Measurements from ENCODE around the gene HLCS.

HLCS gene

DNA sequence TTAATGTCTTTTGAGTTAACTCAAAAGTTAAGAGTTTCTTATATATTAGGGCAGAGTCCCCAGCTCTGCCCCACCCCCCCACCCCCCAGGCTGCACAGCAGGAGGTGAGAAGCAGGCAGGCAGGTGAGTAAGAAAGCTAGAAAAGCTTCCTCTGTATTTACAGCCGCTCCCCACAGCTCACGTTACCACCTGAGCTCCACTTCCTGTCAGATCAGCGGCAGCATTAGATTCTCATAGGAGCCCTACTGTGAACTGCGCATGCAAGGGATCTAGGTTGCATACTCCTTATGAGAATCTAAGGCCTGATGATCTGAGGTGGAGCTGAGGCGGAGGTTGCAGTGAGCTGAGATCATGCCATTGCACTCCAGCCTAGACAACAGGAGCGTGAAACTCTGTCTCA, 185.6 kb downstream of the HLCS start:
- Histone ChIP-seq H3K4me3 (ENCODE audit: low read length) (no peak overlapping the region), H3K9me3 (replicated peaks; ENCODE audit: insufficient read depth, low read length) (no peaks in the 10 kb centered on the region), H3K9ac (ENCODE audit: low read length) (no peak overlapping the region), H3K4me1 (ENCODE audit: low read length) (no peaks in the 10 kb centered on the region), H3F3A (ENCODE audit: insufficient read depth, low read length) (no peaks in the 10 kb centered on the region), H3K9me2 (replicated peaks; ENCODE audit: insufficient read depth, low read length) (no peaks in the 10 kb centered on the region), H3K36me3 (replicated peaks; ENCODE audit: insufficient read depth, low read length) (no peaks in the 10 kb centered on the region), H3K4me2 (ENCODE audit: low read depth, low read length) (no peak overlapping the region), H3K27me3 (replicated peaks; ENCODE audit: insufficient read depth, low read length) (no peaks in the 10 kb centered on the region), H3K79me2 (ENCODE audit: low read length) (no peaks in the 10 kb centered on the region), H3K27ac (ENCODE audit: low read length) (no peak overlapping the region), H4K20me1 (ENCODE audit: insufficient read depth, low read length) (no peaks in the 10 kb centered on the region), H2AFZ (ENCODE audit: low read length) (no peak overlapping the region)
- TF ChIP-seq EZH2 (optimal IDR thresholded peaks at IDR 0.05; ENCODE audit: low read depth, low read length) = no peak
- no peak for TF ChIP-seq EZH2phosphoT487 (IDR thresholded peaks at IDR 0.05; ENCODE audit: low read length)
- TF ChIP-seq, protein P1, sequence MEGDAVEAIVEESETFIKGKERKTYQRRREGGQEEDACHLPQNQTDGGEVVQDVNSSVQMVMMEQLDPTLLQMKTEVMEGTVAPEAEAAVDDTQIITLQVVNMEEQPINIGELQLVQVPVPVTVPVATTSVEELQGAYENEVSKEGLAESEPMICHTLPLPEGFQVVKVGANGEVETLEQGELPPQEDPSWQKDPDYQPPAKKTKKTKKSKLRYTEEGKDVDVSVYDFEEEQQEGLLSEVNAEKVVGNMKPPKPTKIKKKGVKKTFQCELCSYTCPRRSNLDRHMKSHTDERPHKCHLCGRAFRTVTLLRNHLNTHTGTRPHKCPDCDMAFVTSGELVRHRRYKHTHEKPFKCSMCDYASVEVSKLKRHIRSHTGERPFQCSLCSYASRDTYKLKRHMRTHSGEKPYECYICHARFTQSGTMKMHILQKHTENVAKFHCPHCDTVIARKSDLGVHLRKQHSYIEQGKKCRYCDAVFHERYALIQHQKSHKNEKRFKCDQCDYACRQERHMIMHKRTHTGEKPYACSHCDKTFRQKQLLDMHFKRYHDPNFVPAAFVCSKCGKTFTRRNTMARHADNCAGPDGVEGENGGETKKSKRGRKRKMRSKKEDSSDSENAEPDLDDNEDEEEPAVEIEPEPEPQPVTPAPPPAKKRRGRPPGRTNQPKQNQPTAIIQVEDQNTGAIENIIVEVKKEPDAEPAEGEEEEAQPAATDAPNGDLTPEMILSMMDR (IDR thresholded peaks at IDR 0.05; ENCODE audit: low read length) = no peak
- no peak for DNase-seq

DNA sequence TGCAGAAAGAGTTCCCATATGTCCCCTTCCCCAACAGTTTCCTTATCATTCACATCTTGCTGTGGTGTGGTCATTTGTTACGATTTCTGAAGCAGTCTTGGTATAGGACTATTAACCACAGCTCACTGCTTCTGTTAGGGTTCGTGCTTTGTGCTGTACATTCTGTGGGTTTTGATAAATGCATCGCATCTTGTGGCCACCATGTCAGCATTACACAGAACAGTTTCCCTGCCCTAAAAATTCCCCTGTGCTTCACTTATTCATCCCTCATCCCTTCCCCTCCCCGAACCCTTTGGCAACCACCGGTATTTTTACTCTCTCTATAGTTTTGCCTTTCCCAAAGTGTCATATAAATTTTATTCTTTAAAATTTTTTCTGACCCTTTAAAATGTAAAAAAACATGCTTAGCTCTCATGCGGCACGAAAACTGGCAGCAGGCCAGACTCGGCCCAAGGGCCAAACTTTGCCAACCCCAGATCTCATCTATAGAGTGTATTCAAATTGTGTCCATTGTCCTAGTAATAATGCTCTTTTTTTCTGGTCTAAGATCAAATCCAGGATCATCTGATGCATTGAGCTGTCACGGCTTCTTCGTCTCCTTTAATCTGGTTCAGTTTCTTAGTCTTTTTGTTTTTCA, 189.4 kb downstream of the HLCS start:
- TF ChIP-seq, protein P1 (IDR thresholded peaks at IDR 0.05; ENCODE audit: low read length) = no peak
- no peak for TF ChIP-seq EZH2 (optimal IDR thresholded peaks at IDR 0.05; ENCODE audit: low read depth, low read length)
- no peak for TF ChIP-seq EZH2phosphoT487 (IDR thresholded peaks at IDR 0.05; ENCODE audit: low read length)
- DNase-seq = no peak
- Histone ChIP-seq H3K4me2 (ENCODE audit: low read depth, low read length) (no peak overlapping the region), H2AFZ (ENCODE audit: low read length) (no peak overlapping the region), H3K9me2 (replicated peaks; ENCODE audit: insufficient read depth, low read length) (no peaks in the 10 kb centered on the region), H3K9me3 (replicated peaks; ENCODE audit: insufficient read depth, low read length) (no peaks in the 10 kb centered on the region), H3K4me3 (ENCODE audit: low read length) (no peak overlapping the region), H3F3A (ENCODE audit: insufficient read depth, low read length) (no peaks in the 10 kb centered on the region), H3K4me1 (ENCODE audit: low read length) (no peaks in the 10 kb centered on the region), H3K36me3 (replicated peaks; ENCODE audit: insufficient read depth, low read length) (no peaks in the 10 kb centered on the region), H3K27ac (ENCODE audit: low read length) (no peak overlapping the region), H3K27me3 (replicated peaks; ENCODE audit: insufficient read depth, low read length) (no peaks in the 10 kb centered on the region), H4K20me1 (ENCODE audit: insufficient read depth, low read length) (no peaks in the 10 kb centered on the region), H3K79me2 (ENCODE audit: low read length) (no peaks in the 10 kb centered on the region), H3K9ac (ENCODE audit: low read length) (no peak overlapping the region)

DNA sequence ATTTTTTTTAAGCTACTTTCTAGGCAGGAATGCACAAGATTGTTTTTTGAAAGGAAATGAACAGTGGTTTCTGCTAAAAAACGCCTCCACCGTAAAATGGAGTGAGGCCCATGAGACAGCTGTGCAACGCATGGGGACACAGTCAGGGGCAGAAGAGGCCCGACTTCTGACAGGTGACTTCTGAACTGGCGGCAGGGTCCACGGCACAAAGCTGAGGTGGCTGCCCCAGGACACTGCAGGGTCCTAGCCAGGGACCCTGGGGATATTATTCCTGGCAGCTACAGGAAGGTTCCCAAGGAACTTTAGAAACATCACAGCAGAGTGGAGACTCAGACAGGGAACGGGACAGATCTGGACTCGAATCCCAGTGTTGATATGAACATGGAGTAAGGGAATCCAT, 192.5 kb downstream of the HLCS start:
- no peaks in the 10 kb centered on the region for H3F3A ChIP-seq (ENCODE audit: insufficient read depth, low read length)
- no peak overlapping the region for H3K4me2 ChIP-seq (ENCODE audit: low read depth, low read length)
- no peak overlapping the region for H3K9ac ChIP-seq (ENCODE audit: low read length)

More for the DNA sequence above, 192.5 kb downstream of the HLCS start:
- no peak overlapping the region for H3K27ac ChIP-seq (ENCODE audit: low read length)
- H3K9me3 ChIP-seq (replicated peaks; ENCODE audit: insufficient read depth, low read length) = no peaks in the 10 kb centered on the region
- no peaks in the 10 kb centered on the region for H3K4me1 ChIP-seq (ENCODE audit: low read length)
- no peaks in the 10 kb centered on the region for H4K20me1 ChIP-seq (ENCODE audit: insufficient read depth, low read length)
- TF ChIP-seq, protein P1 (IDR thresholded peaks at IDR 0.05; ENCODE audit: low read length) = no peak
- TF ChIP-seq EZH2 (optimal IDR thresholded peaks at IDR 0.05; ENCODE audit: low read depth, low read length) (no peak), EZH2phosphoT487 (IDR thresholded peaks at IDR 0.05; ENCODE audit: low read length) (no peak)
- no peaks in the 10 kb centered on the region for H3K9me2 ChIP-seq (replicated peaks; ENCODE audit: insufficient read depth, low read length)
- H3K36me3 ChIP-seq (replicated peaks; ENCODE audit: insufficient read depth, low read length) = no peaks in the 10 kb centered on the region
- H3K79me2 ChIP-seq (ENCODE audit: low read length) = no peaks in the 10 kb centered on the region
- no peak overlapping the region for H2AFZ ChIP-seq (ENCODE audit: low read length)
- no peak for DNase-seq
- no peaks in the 10 kb centered on the region for H3K27me3 ChIP-seq (replicated peaks; ENCODE audit: insufficient read depth, low read length)
- no peak overlapping the region for H3K4me3 ChIP-seq (ENCODE audit: low read length)
